GM19023 (cell line): Measurements from ENCODE around the gene GPR152.

Experiments
- ATAC-seq: cut with Tn5 transposase; IDR thresholded peaks from one replicate; pipeline ENCODE4 v1.9.1; 2021; ENCODE audit warnings: mild to moderate bottlenecking, moderate library complexity; ENCODE audit not compliant: unreplicated experiment

The GPR152 gene, protein sequence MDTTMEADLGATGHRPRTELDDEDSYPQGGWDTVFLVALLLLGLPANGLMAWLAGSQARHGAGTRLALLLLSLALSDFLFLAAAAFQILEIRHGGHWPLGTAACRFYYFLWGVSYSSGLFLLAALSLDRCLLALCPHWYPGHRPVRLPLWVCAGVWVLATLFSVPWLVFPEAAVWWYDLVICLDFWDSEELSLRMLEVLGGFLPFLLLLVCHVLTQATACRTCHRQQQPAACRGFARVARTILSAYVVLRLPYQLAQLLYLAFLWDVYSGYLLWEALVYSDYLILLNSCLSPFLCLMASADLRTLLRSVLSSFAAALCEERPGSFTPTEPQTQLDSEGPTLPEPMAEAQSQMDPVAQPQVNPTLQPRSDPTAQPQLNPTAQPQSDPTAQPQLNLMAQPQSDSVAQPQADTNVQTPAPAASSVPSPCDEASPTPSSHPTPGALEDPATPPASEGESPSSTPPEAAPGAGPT

DNA sequence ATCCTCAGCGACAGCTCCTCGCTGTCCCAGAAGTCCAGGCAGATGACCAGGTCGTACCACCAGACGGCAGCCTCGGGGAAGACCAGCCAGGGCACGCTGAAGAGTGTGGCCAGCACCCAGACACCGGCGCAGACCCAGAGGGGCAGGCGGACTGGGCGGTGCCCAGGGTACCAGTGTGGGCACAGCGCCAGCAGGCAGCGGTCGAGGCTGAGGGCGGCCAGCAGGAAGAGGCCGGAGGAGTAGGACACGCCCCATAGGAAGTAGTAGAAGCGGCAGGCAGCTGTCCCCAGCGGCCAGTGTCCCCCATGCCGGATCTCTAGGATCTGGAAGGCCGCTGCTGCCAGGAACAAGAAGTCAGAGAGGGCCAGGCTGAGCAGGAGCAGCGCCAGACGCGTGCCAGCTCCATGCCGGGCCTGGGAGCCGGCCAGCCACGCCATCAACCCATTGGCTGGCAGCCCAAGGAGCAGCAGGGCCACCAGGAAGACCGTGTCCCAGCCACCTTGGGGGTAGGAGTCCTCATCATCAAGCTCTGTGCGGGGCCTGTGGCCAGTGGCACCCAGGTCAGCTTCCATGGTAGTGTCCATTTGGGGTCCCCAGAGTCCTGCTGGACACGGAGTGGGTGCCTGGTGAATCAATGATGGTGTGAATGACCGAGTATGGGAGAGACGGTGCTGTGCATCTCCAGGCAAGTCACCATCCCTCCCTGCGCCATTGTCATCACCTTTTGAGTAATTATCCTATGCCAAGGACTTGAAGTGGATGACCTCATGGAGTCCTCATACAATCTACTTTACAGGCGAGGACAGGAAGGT, at the start of gene GPR152:
Gene GPR152, minus strand, starts transcription at position 589 of the 812 bp plus-strand sequence. Its CDS starts 5 bp downstream, at position 584.
- ATAC-seq, result no peak

GRCh38 chr11:67501854-67502253, 49.3 kb upstream of the GPR152 start:
- ATAC-seq, result no peak

- ATAC-seq, result no peak
These were observed 48.5 kb upstream of the GPR152 start for GRCh38 chr11:67500831-67501715.

DNA sequence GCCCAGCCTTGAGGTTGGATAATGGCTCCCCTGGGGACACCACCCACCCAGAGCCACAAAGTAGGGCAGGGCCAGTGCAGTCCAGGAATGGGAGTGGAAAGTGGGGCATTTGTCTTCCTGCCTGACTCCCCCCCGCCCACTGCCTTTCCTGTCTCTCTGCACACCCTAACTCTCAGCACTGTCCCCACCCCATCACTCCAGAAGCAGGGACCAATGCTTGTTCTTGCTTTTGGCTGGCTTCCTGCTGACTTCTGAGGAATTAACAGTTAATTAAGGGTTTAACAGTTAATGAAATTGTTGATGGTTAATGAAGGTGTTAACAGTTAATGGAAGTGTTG, 47.9 kb upstream of the GPR152 start:
- no peak for ATAC-seq

DNA sequence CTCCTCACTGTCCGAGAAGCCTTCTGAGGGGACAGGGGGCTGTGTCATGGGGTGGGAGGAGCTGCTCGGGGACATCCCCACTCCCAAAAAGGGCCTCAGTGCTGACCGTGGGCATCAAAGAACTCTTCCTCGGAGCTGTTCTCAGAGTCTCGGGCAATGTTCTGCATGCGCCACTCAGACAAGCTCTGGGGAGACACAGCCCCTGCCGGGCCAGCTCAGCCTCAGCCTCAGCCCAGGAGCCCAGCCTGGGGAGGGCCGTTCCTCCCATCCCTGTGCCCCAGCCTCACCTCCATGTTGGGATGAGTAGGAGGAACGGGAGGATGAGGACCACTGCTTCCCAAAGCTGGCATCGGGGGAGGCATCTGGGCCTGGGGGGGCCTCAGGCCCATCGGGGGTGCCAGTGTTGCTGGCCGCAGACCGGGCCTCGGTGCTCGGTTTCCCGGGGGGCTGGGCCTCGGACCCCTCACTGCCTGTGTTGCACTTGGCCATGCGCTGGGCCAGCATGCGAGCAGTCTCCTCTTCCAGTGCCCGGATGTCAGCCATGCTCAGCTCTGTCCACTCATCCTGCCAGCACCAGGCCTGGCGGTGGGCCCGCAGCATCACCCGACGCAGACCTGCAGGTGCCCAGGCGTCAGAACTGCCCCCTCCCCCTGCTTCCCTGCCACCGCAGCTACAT, 47.4 kb upstream of the GPR152 start:
- ATAC-seq, result no peak

- ATAC-seq, result no peak
These were observed 46.0 kb upstream of the GPR152 start for GRCh38 chr11:67498544-67498972.

DNA sequence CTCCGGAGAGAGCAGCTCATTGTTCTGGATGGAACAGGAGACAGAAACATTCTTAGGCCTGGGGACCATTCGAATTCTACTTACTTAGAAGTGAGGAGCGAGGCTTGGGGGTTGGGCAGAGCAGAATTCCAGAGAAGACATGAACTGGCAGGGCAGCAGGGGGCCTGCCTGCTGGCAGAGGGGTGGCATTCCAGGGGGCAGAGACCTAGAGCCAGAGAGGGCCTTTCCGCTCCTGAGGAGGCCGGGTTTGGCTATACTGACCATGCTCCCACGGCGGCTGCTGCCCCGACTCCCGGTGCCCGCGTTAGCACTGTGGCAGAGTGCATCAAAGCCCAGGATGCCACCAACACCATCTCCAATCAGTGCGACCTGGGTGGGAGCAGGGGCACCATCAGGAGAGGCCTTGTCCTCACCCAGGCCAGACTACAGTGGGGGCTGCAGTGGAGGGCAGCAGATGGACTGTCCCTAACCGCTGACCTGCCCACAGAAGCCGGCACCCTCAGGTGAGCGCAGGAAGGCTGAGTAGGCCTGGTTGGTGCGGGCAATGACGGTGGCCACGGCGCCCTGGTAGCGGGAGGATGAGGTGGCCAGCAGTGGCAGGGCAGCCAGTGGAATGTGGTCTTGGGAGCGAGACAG, 45.2 kb upstream of the GPR152 start:
- no peak for ATAC-seq

DNA sequence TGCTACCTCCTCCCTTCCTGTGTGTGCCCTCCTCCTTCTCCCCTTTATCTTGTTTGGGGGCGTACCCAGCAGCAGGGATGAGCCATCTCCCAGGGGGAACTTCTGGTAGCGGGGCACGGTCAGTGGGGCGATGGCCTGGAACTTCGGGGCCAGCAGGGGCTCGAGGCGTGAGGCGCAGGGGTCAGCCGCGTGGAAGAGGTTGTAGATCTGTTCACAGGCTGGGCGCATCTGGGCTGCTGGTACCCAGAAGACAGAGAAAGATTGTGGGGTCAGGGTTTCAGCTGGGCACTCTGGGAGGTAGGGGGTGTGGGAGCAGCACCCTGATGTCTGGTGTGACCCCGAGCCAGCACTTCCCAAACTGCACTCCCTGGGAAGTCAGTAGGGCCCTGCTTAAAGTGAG, 43.6 kb upstream of the GPR152 start:
- no peak for ATAC-seq

DNA sequence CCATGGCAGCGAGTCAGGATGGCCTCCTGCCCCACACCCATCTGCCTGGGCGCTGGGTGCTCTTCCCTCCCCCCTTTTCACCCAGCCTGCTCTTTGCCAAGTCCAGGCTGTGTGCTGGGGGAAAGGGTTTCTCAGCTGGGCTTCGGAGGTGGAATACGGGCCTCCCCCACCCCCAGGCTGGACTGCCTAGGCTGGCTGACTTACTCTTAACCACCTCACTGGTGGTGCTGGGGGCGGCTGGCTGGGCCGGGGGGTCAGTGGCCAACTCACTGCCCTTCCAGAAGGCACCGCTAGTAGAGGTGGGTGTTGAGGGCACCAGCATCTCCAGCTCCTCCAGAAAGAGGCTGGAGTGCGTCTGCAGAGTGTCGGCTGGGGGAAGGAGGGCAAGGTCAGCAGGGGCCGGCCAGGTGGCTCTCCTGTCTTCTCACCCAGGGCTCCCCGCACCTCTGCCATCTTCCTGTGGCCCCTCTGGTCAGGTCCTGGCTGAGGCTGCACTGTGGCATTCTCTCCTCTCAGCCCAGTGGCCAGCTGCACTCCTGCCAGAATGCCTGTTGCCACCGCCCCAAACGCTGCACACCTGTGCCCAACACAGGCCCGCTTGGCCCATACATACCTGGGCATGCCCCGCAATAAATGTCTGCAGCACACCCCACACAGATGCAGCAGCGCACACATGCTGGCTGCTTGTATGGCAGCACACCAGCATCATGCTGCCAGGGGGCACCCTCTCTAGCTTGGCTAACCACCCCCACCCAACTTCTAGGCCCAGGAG, 42.9 kb upstream of the GPR152 start:
- no peak for ATAC-seq

- no peak for ATAC-seq
These were observed 42.1 kb upstream of the GPR152 start for GRCh38 chr11:67494371-67495233.

DNA sequence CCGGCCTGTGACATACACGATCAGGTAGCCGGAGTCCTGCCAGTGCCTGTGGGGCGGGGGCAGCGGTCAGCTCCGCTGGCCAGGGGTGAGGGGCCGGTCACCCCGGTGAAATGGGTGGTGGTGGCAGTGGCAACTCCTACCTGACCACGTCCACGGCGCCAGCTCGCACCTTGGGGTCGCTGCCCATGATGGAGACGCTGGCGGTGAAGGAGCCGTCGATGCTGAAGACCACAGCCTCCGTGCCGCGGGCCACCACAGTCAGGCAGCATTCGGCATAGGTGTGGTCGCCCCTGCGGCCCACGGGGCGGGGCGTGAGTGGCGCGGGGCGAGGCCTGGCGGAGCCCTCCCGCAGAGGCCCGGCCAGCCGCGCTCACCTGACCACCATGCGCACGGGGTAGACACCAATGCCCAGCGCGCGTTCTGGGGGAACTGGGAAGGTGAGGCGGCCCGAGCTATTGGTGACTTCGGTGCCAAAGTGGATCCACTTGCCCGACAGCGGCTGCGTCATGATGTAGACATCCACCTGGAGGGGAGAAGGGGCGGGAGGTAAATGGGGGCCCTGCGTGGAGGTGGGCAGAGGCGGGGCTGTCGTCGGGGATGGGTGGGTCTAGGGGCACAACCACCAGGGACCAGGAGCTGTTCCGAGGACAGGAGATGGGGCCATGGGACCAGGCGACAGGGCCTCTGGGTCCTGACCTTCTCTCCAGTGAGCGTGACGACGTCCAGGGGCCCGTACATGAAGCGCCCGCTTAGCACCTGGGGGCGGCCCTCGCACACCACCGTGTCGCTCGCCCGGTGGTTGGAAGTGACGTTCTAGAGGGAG, 41.2 kb upstream of the GPR152 start:
- no peak for ATAC-seq

GRCh38 chr11:67492801-67493547, 40.4 kb upstream of the GPR152 start:
- no peak for ATAC-seq

DNA sequence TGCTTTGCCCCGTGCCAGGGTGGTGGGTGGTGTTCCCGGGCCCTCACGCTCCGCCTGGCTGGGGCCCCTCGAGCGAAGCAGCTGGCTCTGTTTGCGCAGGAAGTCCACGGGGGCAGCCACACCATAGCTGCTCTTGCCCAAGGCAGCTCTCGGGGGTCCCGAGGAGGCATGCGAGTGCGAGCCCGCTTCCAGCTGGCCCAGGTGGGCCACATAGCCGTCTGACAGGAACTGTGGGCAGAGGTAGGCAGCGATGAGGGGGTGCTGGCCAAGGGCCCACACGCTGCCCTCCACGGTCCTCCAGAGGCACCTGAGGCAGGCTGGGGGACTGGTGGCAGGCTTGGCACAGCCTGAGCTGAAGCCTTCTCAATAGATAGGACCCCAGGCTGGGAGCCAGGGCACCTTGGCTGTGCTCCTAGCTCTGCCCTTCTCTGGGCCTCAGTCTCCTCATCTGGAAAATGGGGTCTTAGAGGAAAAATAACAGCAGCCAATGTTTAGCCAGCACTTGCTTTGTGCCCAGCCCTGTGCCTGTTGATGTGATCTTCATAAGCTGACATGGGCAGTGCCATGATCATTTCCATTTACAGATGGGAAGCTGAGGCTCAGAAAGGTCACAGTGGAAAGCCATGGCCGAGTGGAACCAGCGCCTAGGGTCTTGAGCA, 39.7 kb upstream of the GPR152 start:
- ATAC-seq, result no peak

- no peak for ATAC-seq
These were observed 38.9 kb upstream of the GPR152 start for GRCh38 chr11:67491276-67492068.

- ATAC-seq, result no peak
These were observed 38.2 kb upstream of the GPR152 start for GRCh38 chr11:67490727-67491065.
